CD14-positive monocyte (primary cell): ENCODE results near the gene AADAC. TPM values are rescaled to one million over a fixed set of nuclear protein-coding genes. Genes with fewer than 3 reads are reported as not detected.

Experiments used
- DNase-seq, 3 donors: peaks; one replicate each; pipeline ENCODE4 v3.0.0-alpha.2; 2011 to 2022
- H2AFZ ChIP-seq: 2 replicates; pipeline ENCODE4 v1.6.0; 2012; ENCODE audit warnings: mild to moderate bottlenecking, low read depth, low read length, inconsistent platforms; ENCODE audit not compliant: insufficient read depth, poor library complexity, severe bottlenecking
- H3K27ac ChIP-seq, 2 donors: 1 replicate in 1 of 2; 2 replicates in 1 of 2; pipeline ENCODE4 v1.5.1; 2012 to 2013; ENCODE audit warnings: low read length in 2 of 2, control low read depth in 1 of 2, inconsistent platforms in 1 of 2, low read depth in 1 of 2, mild to moderate bottlenecking in 1 of 2
- H3K27me3 ChIP-seq, 2 donors: one replicate each; pipeline versions ENCODE4 v1.6.0 to v1.6.1; 2011 to 2013; ENCODE audit warnings: low read length in 2 of 2; ENCODE audit not compliant: control insufficient read depth in 2 of 2, insufficient read depth in 2 of 2
- H3K36me3 ChIP-seq, 2 donors: replicated peaks in 1 of 2; 1 replicate in 1 of 2; 2 replicates in 1 of 2; pipeline versions ENCODE4 v1.5.1 to v1.6.1; 2012 to 2013; ENCODE audit warnings: low read length in 2 of 2, control low read depth in 1 of 2, inconsistent platforms in 1 of 2, mild to moderate bottlenecking in 1 of 2; ENCODE audit not compliant: insufficient read depth in 2 of 2, control insufficient read depth in 1 of 2
- H3K4me1 ChIP-seq, 2 donors: 1 replicate in 1 of 2; 2 replicates in 1 of 2; pipeline versions ENCODE4 v1.5.1 to v1.6.1; 2012 to 2013; ENCODE audit warnings: low read length in 2 of 2, control low read depth in 1 of 2, inconsistent platforms in 1 of 2, mild to moderate bottlenecking in 1 of 2, moderate library complexity in 1 of 2; ENCODE audit not compliant: insufficient read depth in 2 of 2, control insufficient read depth in 1 of 2
- H3K4me2 ChIP-seq: replicated peaks from 2 replicates; pipeline ENCODE3; 2012; ENCODE audit warnings: low read length, moderate library complexity, mild to moderate bottlenecking; ENCODE audit not compliant: poor library complexity, severe bottlenecking; ENCODE audit errors: extremely low read depth
- H3K4me3 ChIP-seq, 3 experiments: fragments of 200-600 bp in 1 of 3; sonication (generic) in 1 of 3; replicated peaks in 1 of 3; 1 replicate in 2 of 3; 2 replicates in 1 of 3; pipeline ENCODE4 v1.5.1; 2011 to 2013; ENCODE audit warnings: low read length in 3 of 3, mild to moderate bottlenecking in 3 of 3, control low read depth in 2 of 3, low read depth in 2 of 3, inconsistent platforms in 1 of 3, moderate library complexity in 1 of 3
- H3K79me2 ChIP-seq: 2 replicates; pipeline ENCODE4 v1.6.0; 2012; ENCODE audit warnings: mild to moderate bottlenecking, control low read depth, inconsistent platforms, low read length, moderate library complexity; ENCODE audit not compliant: insufficient read depth
- H3K9ac ChIP-seq: 2 replicates; pipeline ENCODE4 v1.6.0; 2017; ENCODE audit warnings: low read length, mild to moderate bottlenecking; ENCODE audit not compliant: insufficient read depth, poor library complexity, severe bottlenecking
- H3K9me3 ChIP-seq, 2 donors: replicated peaks in 1 of 2; 1 replicate in 1 of 2; 2 replicates in 1 of 2; pipeline versions ENCODE4 v1.5.1 to v1.6.1; 2012 to 2013; ENCODE audit warnings: low read length in 2 of 2, control low read depth in 1 of 2; ENCODE audit not compliant: control insufficient read depth in 1 of 2, insufficient read depth in 1 of 2
- H4K20me1 ChIP-seq: 2 replicates; pipeline ENCODE4 v1.6.0; 2012; ENCODE audit warnings: mild to moderate bottlenecking, low read length, control low read depth, moderate library complexity; ENCODE audit not compliant: insufficient read depth
- H3K27ac Mint-ChIP-seq, 7 donors: one replicate each; pipeline ENCODE4 v1.8.0; 2020; ENCODE audit warnings: mild to moderate bottlenecking in 7 of 7, mixed read lengths in 7 of 7, moderate library complexity in 6 of 7, inconsistent platforms in 2 of 7
- H3K27me3 Mint-ChIP-seq, 3 donors: one replicate each; pipeline ENCODE4 v1.8.0; 2021 to 2022; ENCODE audit warnings: low read depth in 3 of 3, mild to moderate bottlenecking in 3 of 3, mixed read lengths in 3 of 3, moderate library complexity in 3 of 3, inconsistent platforms in 1 of 3
- H3K36me3 Mint-ChIP-seq, 2 donors: one replicate each; pipeline ENCODE4 v1.8.0; 2020; ENCODE audit warnings: mixed read lengths in 2 of 2, inconsistent platforms in 1 of 2, mild to moderate bottlenecking in 1 of 2
- H3K4me1 Mint-ChIP-seq: one replicate; pipeline ENCODE4 v1.8.0; 2020; ENCODE audit warnings: mild to moderate bottlenecking, mixed read lengths
- H3K4me3 Mint-ChIP-seq, 2 donors: one replicate each; pipeline ENCODE4 v1.8.0; 2020; ENCODE audit warnings: mild to moderate bottlenecking in 2 of 2, mixed read lengths in 2 of 2, moderate library complexity in 1 of 2
- H3K9me3 Mint-ChIP-seq, 7 donors: one replicate each; pipeline ENCODE4 v1.8.0; 2020 to 2022; ENCODE audit warnings: mixed read lengths in 7 of 7, mild to moderate bottlenecking in 6 of 7, moderate library complexity in 6 of 7, inconsistent platforms in 2 of 7
- CTCF ChIP-seq: fragments of 200-600 bp; IDR thresholded peaks from one replicate; pipeline ENCODE4 v1.8.0; 2022; ENCODE audit warnings: antibody characterized with exemption, mild to moderate bottlenecking
- WGBS: methylation state at CpG from one replicate; pipeline ENCODE4 v1.1.5; 2013; ENCODE audit warnings: missing lambda C conversion rate; ENCODE audit not compliant: insufficient coverage; 5-methylcytosine and 5-hydroxymethylcytosine counted together
- intact Hi-C, 2 donors: fragments of 100-400 bp; cut with micrococcal nuclease; formaldehyde crosslinking; loops; one replicate each; pipeline versions ENCODE4 v1.15.0 to v1.15.1; 2023
- polyA plus RNA-seq, 3 donors: library from polyadenylated mRNA; depleted of rRNA in 1 of 3; unstranded in 2 of 3; stranded (reverse) in 1 of 3; fragments of 300-500 nt in 2 of 3; fragments of >200 nt in 1 of 3; fragmentation: Illumina TruSeq in 2 of 3; gene quantifications; 1 replicate in 2 of 3; 2 replicates in 1 of 3; pipeline ENCODE4 v1.2.3, GENCODE V29; 2012 to 2021

AADAC gene
- polyA plus RNA-seq, 3 donors, result not detected

DNA sequence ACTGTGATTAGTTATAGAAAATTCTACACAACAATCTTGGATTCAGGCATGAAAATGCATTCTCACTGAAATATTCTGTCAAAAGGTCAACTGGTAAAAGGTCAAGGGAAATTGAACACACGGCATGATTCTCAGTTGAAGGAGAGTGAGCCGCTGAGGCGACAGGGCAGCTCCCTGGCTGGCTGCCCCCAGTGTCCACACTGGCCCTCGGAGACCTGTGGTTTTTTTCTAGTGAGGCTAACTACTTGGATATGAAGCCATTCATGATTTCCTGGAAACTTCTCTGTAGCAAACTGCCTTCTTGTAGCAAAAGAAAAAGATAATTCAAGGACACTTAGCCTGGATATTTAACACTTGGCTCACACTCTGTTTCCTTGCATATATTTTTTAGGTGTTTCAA, 43.0 kb upstream of the AADAC start:
- TF ChIP-seq CTCF, result no peak
- H3K36me3 Mint-ChIP-seq, result no peaks in the 10 kb centered on the region
- no peaks in the 10 kb centered on the region for H3K9me3 ChIP-seq
- H3K79me2 ChIP-seq, result no peaks in the 10 kb centered on the region
- H2AFZ ChIP-seq, result no peak overlapping the region
- no peak overlapping the region for H3K4me3 Mint-ChIP-seq
- peaks cover 37% of the 10 kb centered on the region for H3K4me1 Mint-ChIP-seq
- peaks cover 18 to 23% of the 10 kb centered on the region in 2 donors for H3K4me1 ChIP-seq
- intact Hi-C loops, result no loop called here
- 71% methylated on average over 4 of the region's 4 CpGs for WGBS
- H3K9me3 Mint-ChIP-seq, result peaks cover 0 to 5% (median 0%) of the 10 kb centered on the region in 7 donors
- H3K27me3 ChIP-seq, result no peaks in the 10 kb centered on the region
- no peak overlapping the region for H3K27ac Mint-ChIP-seq
- no peak for DNase-seq
- H3K27ac ChIP-seq, result no peak overlapping the region
- no peak overlapping the region for H3K4me3 ChIP-seq
- peaks cover 0 to 2% (median 0%) of the 10 kb centered on the region in 3 donors for H3K27me3 Mint-ChIP-seq
- H3K9ac ChIP-seq, result no peak overlapping the region
- H3K36me3 ChIP-seq, result no peaks in the 10 kb centered on the region
- H4K20me1 ChIP-seq, result no peaks in the 10 kb centered on the region
- no peak overlapping the region for H3K4me2 ChIP-seq

DNA sequence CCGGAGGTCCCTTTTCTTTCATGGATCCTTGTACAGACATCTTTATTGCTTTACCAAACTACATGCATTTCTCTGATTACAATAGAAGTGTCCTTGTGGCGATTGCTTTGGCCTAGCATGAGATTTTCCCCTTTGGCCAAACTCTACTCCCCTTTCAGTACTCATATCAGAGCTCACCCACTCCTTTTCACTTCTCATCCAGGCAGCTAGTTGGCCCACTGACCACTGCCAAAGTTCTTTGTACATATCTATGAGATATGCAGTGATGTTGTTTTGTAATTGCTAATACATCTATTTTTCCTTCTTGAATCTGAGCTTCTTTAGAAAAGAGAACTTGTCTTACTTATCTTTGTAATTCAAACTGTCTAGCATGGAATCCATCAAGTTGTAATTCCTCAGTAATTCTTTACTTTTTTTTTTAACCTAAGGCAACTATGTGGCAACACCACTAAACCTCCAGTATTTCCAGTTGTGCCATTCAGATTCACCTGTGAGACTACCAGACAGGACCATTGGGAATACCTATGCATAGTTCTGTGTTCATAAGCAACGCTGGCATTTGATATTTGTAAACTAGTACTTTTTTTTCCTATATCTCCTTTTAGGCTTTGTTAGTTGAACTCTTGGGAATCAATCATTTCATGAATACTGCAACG, 41.0 kb upstream of the AADAC start:
- no peak overlapping the region for H2AFZ ChIP-seq
- intact Hi-C loops, result no loop called here
- H3K27ac ChIP-seq, result no peak overlapping the region
- peaks cover 26% of the 10 kb centered on the region for H3K4me1 Mint-ChIP-seq
- no peak for DNase-seq
- H3K9me3 ChIP-seq, result no peaks in the 10 kb centered on the region
- H3K79me2 ChIP-seq, result no peaks in the 10 kb centered on the region
- no peaks in the 10 kb centered on the region for H3K36me3 ChIP-seq
- H3K27ac Mint-ChIP-seq, result no peak overlapping the region
- no peak overlapping the region for H3K4me3 Mint-ChIP-seq
- H3K27me3 Mint-ChIP-seq, result peaks cover 0 to 2% (median 0%) of the 10 kb centered on the region in 3 donors
- no peak overlapping the region for H3K9ac ChIP-seq
- no peak for TF ChIP-seq CTCF
- H3K4me3 ChIP-seq, result no peak overlapping the region
- peaks cover 13 to 18% of the 10 kb centered on the region in 2 donors for H3K4me1 ChIP-seq
- no peaks in the 10 kb centered on the region for H4K20me1 ChIP-seq
- H3K9me3 Mint-ChIP-seq, result peaks cover 0 to 5% (median 0%) of the 10 kb centered on the region in 7 donors
- no peaks in the 10 kb centered on the region for H3K36me3 Mint-ChIP-seq
- H3K4me2 ChIP-seq, result no peak overlapping the region
- 100% methylated on average over 1 of the region's 4 CpGs for WGBS
- H3K27me3 ChIP-seq, result no peaks in the 10 kb centered on the region
